Fibroblast of villous mesenchyme (primary cell): Measurements from ENCODE around the gene NOS2. TPM values are rescaled to one million over a fixed set of nuclear protein-coding genes. Genes with fewer than 3 reads are reported as not detected.
A peak's percentile ranks its signal among the peaks of the same experiment; 100 is the strongest.
"Not testable (repeated sequence)": the region's sequence is repeated elsewhere in the genome, so short reads cannot be mapped to it uniquely, and the experiment has no call there.

Experiments used
- DNase-seq: peaks from one replicate; pipeline ENCODE4 v3.0.0-alpha.2; 2010; ENCODE audit warnings: low read depth
- H3K4me3 ChIP-seq: 2 replicates; pipeline ENCODE4 v1.5.1; 2011; ENCODE audit warnings: low read depth, mild to moderate bottlenecking, low read length
- CTCF ChIP-seq: IDR thresholded peaks from 2 replicates; pipeline ENCODE4 v1.5.1; 2012; ENCODE audit warnings: low read depth, mild to moderate bottlenecking, low read length; ENCODE audit not compliant: insufficient read depth
- small RNA-seq: library from RNA; depleted of rRNA; stranded (forward); fragments of <200 nt; gene quantifications from one replicate; pipeline ENCODE3, GENCODE V24; 2012
- total RNA-seq: library from RNA; depleted of rRNA; stranded (reverse); fragments of >200 nt; gene quantifications from 2 replicates; pipeline ENCODE4 v1.2.3, GENCODE V29; 2012

NOS2 gene
- total RNA-seq, 1 donor: not detected

GRCh38 chr17:27741971-27742575 lies 58.3 kb downstream of the NOS2 start:
- H3K4me3 ChIP-seq: no peak overlapping the region
- DNase-seq: no peak
- TF ChIP-seq CTCF: no peak

- DNase-seq: no peak
Measured at GRCh38 chr17:27741361-27741861, 58.9 kb downstream of the NOS2 start.

GRCh38 chr17:27740541-27740940 lies 59.8 kb downstream of the NOS2 start:
- DNase-seq, H3K4me3 ChIP-seq: not testable (repeated sequence)

More at GRCh38 chr17:27741361-27741861, 58.9 kb downstream of the NOS2 start:
- no peak for TF ChIP-seq CTCF
- H3K4me3 ChIP-seq: no peak overlapping the region

- peak; percentile 6 for DNase-seq
Measured at GRCh38 chr17:27733773-27734172, 66.6 kb downstream of the NOS2 start.

GRCh38 chr17:27732746-27733145 lies 67.6 kb downstream of the NOS2 start:
- DNase-seq, H3K4me3 ChIP-seq: not testable (repeated sequence)

More at GRCh38 chr17:27733773-27734172, 66.6 kb downstream of the NOS2 start:
- H3K4me3 ChIP-seq: no peak overlapping the region
- TF ChIP-seq CTCF: no peak

- not testable (repeated sequence) for H3K4me3 ChIP-seq, DNase-seq
Measured at GRCh38 chr17:27725982-27726381, 74.3 kb downstream of the NOS2 start.

- no peak for TF ChIP-seq CTCF
- no peak overlapping the region for H3K4me3 ChIP-seq
- DNase-seq: no peak
Measured at GRCh38 chr17:27721797-27722196, 78.5 kb downstream of the NOS2 start.

Small RNAs within 50 kb of the gene (small RNA-seq; reads per million reads assigned to genes)
- gene AC130289.1 (not detected), gene AC130289.2 (not detected)

Other genes starting within 250 kb of the NOS2 start
- 1.7 and 2.3 TPM in 2 replicates for gene LGALS9, start 169.3 kb downstream of the NOS2 start, total RNA-seq
- gene LYRM9, start 92.8 kb upstream of the NOS2 start, total RNA-seq: 10.0 and 10.8 TPM in 2 replicates
- 17.7 and 33.7 TPM in 2 replicates for gene NLK, start 242.1 kb upstream of the NOS2 start, total RNA-seq